HepG2 (cell line): Measurements from ENCODE around the gene OR2A25. TPM values are rescaled to one million over a fixed set of nuclear protein-coding genes. Genes with fewer than 3 reads are reported as not detected.

ENCODE experiments used
- ATF6 ChIP-seq: sonication (generic); formaldehyde crosslinking; conservative IDR thresholded peaks from 2 replicates; pipeline ENCODE4 v1.4.0; 2020; ENCODE audit warnings: missing genetic modification reagents
- DNMT1 ChIP-seq: sonication (generic); formaldehyde crosslinking; IDR thresholded peaks from 2 replicates; pipeline ENCODE4 v1.5.1; 2020; ENCODE audit warnings: mild to moderate bottlenecking, missing genetic modification reagents
- KIAA2018 ChIP-seq: sonication (generic); formaldehyde crosslinking; IDR thresholded peaks from 2 replicates; pipeline ENCODE4 v1.5.0; 2020; ENCODE audit warnings: mild to moderate bottlenecking, missing genetic modification reagents, borderline replicate concordance
- NFE2L2 ChIP-seq: fragments of 150-350 bp; IDR thresholded peaks from 2 replicates; pipeline ENCODE4 v1.6.1; 2014; ENCODE audit warnings: low read length
- polyA plus RNA-seq, 8 experiments: library from polyadenylated mRNA; depleted of rRNA in 3 of 8; stranded (reverse) in 7 of 8; unstranded in 1 of 8; fragments of >200 nt; fragmentation: Illumina TruSeq in 4 of 8; extraction: Trizol in 4 of 8; gene quantifications; 2 replicates each; pipeline versions ENCODE4 v1.2.1 to v1.2.3, GENCODE V29; 2011 to 2016; ENCODE audit warnings: low read depth in 4 of 8, missing spikeins in 1 of 8, mixed read lengths in 1 of 8; ENCODE audit not compliant: insufficient read depth in 1 of 8
- total RNA-seq, 5 experiments: library from RNA; depleted of rRNA; stranded (reverse); fragments of >200 nt; fragmentation: Illumina TruSeq; extraction: Trizol; gene quantifications; 2 replicates each; pipeline ENCODE4 v1.2.3, GENCODE V29; 2016; ENCODE audit warnings: low read depth in 1 of 5

Gene OR2A25
- total and polyA plus RNA-seq, 2 of the 13 experiments (the other 11 are each of a cell fraction or from before 2014, with no cell fraction given): 0.07 TPM; not detected in 1

- TF ChIP-seq KIAA2018 (CRISPR knock-in tag) (no peak), ATF6 (CRISPR knock-in tag) (no peak), NFE2L2 (no peak), DNMT1 (CRISPR knock-in tag) (no peak)
- TF ChIP-seq, all 625 proteins: peak for 0
Observed at GRCh38 chr7:144100607-144101006, 31.0 kb downstream of the OR2A25 start (continued).
